ENCODE data around the gene CASKIN2. TPM values are rescaled to one million over a fixed set of nuclear protein-coding genes. Genes with fewer than 3 reads are reported as not detected.

CASKIN2 gene
- total RNA-seq, 1 donor from 2014 or later: 5.7 TPM

- H3F3A ChIP-seq (ENCODE audit: low read depth): peaks cover 27% of the 10 kb centered on the region
- H3K4me3 ChIP-seq: no peak overlapping the region
- H3K9me3 ChIP-seq (ENCODE audit: low read depth): no peaks in the 10 kb centered on the region
- Mint-ChIP-seq H3K4me3 (peak overlapping the region; percentile 77), H3K27ac (peak overlapping the region; percentile 88), H3K27me3 (ENCODE audit: insufficient read depth, low read depth) (peaks cover 1% of the 10 kb centered on the region), H3K36me3 (peaks cover 16% of the 10 kb centered on the region), H3K4me1 (peaks cover 66% of the 10 kb centered on the region), H3K9me3 (no peaks in the 10 kb centered on the region)
- no peak overlapping the region for H2AFZ ChIP-seq (replicated peaks)
- H3K4me1 ChIP-seq: peaks cover 43% of the 10 kb centered on the region
- peaks cover 11% of the 10 kb centered on the region for H4K20me1 ChIP-seq (ENCODE audit: low read depth)
- H3K27me3 ChIP-seq: no peaks in the 10 kb centered on the region
- TF ChIP-seq CTCF (IDR thresholded peaks at IDR 0.05) (no peak), EZH2 (IDR thresholded peaks at IDR 0.05) (no peak), EZH2phosphoT487 (IDR thresholded peaks at IDR 0.05) (no peak)
- H3K4me2 ChIP-seq: peak overlapping the region; percentile 13
- H3K79me2 ChIP-seq (ENCODE audit: low read depth): peaks cover 13% of the 10 kb centered on the region
- H3K36me3 ChIP-seq: no peaks in the 10 kb centered on the region
- H3K27ac ChIP-seq: peak overlapping the region; percentile 70
- no peak for DNase-seq (ENCODE audit: low spot score)
- H3K9ac ChIP-seq: no peak overlapping the region
Observed at GRCh38 chr17:75476271-75476671, 39.1 kb downstream of the CASKIN2 start.

- Histone ChIP-seq H3F3A (ENCODE audit: low read depth) (peaks cover 22% of the 10 kb centered on the region), H3K79me2 (ENCODE audit: low read depth) (peaks cover 13% of the 10 kb centered on the region), H3K27ac (no peak overlapping the region), H3K27me3 (no peaks in the 10 kb centered on the region), H3K36me3 (no peaks in the 10 kb centered on the region), H3K4me3 (no peak overlapping the region), H2AFZ (replicated peaks) (no peak overlapping the region), H3K9ac (no peak overlapping the region), H4K20me1 (ENCODE audit: low read depth) (peaks cover 8% of the 10 kb centered on the region), H3K9me3 (ENCODE audit: low read depth) (no peaks in the 10 kb centered on the region), H3K4me2 (no peak overlapping the region), H3K4me1 (peaks cover 39% of the 10 kb centered on the region)
- no peak for TF ChIP-seq CTCF (IDR thresholded peaks at IDR 0.05)
- no peak for TF ChIP-seq EZH2phosphoT487 (IDR thresholded peaks at IDR 0.05)
- no peak for TF ChIP-seq EZH2 (IDR thresholded peaks at IDR 0.05)
- Mint-ChIP-seq H3K36me3 (peaks cover 16% of the 10 kb centered on the region), H3K27ac (peak overlapping the region; percentile 88), H3K27me3 (ENCODE audit: insufficient read depth, low read depth) (no peaks in the 10 kb centered on the region), H3K4me1 (peaks cover 63% of the 10 kb centered on the region), H3K4me3 (peak overlapping the region; percentile 68), H3K9me3 (no peaks in the 10 kb centered on the region)
- DNase-seq (ENCODE audit: low spot score): no peak
Observed at GRCh38 chr17:75475851-75476250, 39.5 kb downstream of the CASKIN2 start.

- H2AFZ ChIP-seq (replicated peaks): no peak overlapping the region
Observed at GRCh38 chr17:75475144-75475835, 40.0 kb downstream of the CASKIN2 start.

More at GRCh38 chr17:75475144-75475835, 40.0 kb downstream of the CASKIN2 start:
- Mint-ChIP-seq H3K9me3 (no peaks in the 10 kb centered on the region), H3K4me3 (peak overlapping the region; percentile 68), H3K27ac (peak overlapping the region; percentile 90), H3K27me3 (ENCODE audit: insufficient read depth, low read depth) (no peaks in the 10 kb centered on the region), H3K4me1 (peaks cover 57% of the 10 kb centered on the region), H3K36me3 (peaks cover 16% of the 10 kb centered on the region)
- Histone ChIP-seq H3K4me3 (no peak overlapping the region), H3K27ac (no peak overlapping the region), H3K9ac (peak overlapping the region; percentile 27), H3F3A (ENCODE audit: low read depth) (peaks cover 17% of the 10 kb centered on the region), H3K27me3 (no peaks in the 10 kb centered on the region), H3K4me2 (no peak overlapping the region), H3K36me3 (no peaks in the 10 kb centered on the region), H3K4me1 (peaks cover 34% of the 10 kb centered on the region), H3K9me3 (ENCODE audit: low read depth) (no peaks in the 10 kb centered on the region), H3K79me2 (ENCODE audit: low read depth) (peaks cover 13% of the 10 kb centered on the region), H4K20me1 (ENCODE audit: low read depth) (peaks cover 8% of the 10 kb centered on the region)
- TF ChIP-seq EZH2phosphoT487 (IDR thresholded peaks at IDR 0.05): no peak
- TF ChIP-seq EZH2 (IDR thresholded peaks at IDR 0.05): no peak
- no peak for TF ChIP-seq CTCF (IDR thresholded peaks at IDR 0.05)
- no peak for DNase-seq (ENCODE audit: low spot score)

Data from neural progenitor cell (in vitro differentiated cells).